ENCODE data around the gene TTC5. TPM values are rescaled to one million over a fixed set of nuclear protein-coding genes. Genes with fewer than 3 reads are reported as not detected.
A peak's percentile ranks its signal among the peaks of the same experiment; 100 is the strongest.
"Not testable (repeated sequence)": the region's sequence is repeated elsewhere in the genome, so short reads cannot be mapped to it uniquely, and the experiment has no call there.

The TTC5 gene
- total and polyA plus RNA-seq, 2 donors = 7.2 to 15.7 TPM

DNA sequence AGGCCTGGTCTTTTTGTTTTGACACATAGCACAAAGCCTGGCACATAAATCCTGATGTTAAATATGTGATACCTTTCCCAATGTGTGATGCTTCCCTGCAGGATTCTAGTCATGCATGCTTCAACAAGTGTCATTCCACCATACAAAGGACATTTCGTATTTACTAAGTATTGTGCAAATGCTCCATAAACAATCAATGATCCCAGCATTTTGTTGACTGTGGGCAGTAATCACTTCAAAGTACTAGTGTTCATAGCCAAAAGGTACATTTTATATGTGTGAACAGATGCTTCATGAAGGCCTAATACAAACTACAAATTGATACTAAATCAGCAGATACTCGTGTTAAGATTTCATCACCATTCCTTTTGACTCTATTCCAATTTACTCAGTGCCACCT is 23.0 kb upstream of the TTC5 start:
- no peak overlapping the region for H3K4me3 ChIP-seq (ENCODE audit: low read length in 2 of 2)
- no peaks in the 10 kb centered on the region for H3K27me3 ChIP-seq (ENCODE audit: control insufficient read depth in 2 of 2, insufficient read depth in 1 of 2, low read length in 1 of 2)
- no peak for DNase-seq (ENCODE audit: low read depth in 6 of 9, low spot score in 9 of 9)
- H3K36me3 ChIP-seq (ENCODE audit: control insufficient read depth in 2 of 2, insufficient read depth in 2 of 2, low read length in 1 of 2) = peaks cover 3 to 4% of the 10 kb centered on the region in 2 donors
- WGBS = 93% methylated on average over 2 of the region's 2 CpGs
- H3K4me1 ChIP-seq (ENCODE audit: control insufficient read depth in 2 of 2, insufficient read depth in 2 of 2, low read length in 2 of 2) = peaks cover 5 to 6% of the 10 kb centered on the region in 2 donors
- H3K9me3 ChIP-seq (ENCODE audit: control insufficient read depth in 2 of 2, insufficient read depth in 1 of 2, low read length in 1 of 2) = no peaks in the 10 kb centered on the region
- no peak overlapping the region for H3K27ac ChIP-seq (ENCODE audit: low read depth in 1 of 2, low read length in 1 of 2)

DNA sequence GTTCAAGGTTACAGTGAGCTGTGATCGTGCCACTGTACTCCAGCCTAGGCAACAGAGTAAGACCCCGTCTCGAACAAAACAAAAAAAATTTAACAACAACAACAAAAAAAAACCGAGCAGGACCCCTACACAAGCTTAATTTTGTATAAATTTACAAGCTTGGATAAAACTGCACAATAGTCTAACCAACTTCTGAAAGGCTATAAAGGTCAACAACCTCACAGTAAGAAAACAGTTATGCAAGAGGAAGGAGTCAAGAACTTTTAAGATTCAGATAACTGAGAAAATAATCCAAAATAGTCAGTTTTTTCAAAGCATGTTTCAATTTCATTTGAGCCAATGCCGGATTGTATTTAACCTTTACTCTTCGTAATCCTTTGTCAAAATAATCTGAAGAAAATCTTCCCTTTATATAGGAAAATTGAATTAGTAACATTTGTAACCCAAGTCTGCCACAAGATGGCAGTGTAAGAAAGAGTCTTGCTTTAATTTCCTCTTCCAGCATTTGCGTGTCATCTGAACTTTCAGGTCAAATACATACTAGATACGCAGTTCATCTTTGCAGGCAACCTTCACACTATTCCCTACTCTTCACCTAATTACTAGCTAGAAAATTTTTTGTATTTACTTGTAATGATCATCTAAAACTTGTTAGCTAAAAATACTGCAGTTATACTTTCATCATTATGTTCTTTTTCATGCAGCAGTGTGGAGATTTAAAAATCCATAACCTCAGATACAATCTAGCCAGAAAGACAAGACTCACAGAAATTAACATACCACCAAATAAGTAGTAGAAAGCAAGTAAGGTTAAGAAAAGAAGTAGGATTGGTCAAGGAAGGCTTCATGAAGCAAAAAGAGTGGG is 21.5 kb upstream of the TTC5 start:
- no peaks in the 10 kb centered on the region for H3K9me3 ChIP-seq (ENCODE audit: control insufficient read depth in 2 of 2, insufficient read depth in 1 of 2, low read length in 1 of 2)
- H3K4me3 ChIP-seq (ENCODE audit: low read length in 2 of 2) = no peak overlapping the region
- H3K27ac ChIP-seq (ENCODE audit: low read depth in 1 of 2, low read length in 1 of 2) = no peak overlapping the region
- peaks cover 3 to 6% of the 10 kb centered on the region in 2 donors for H3K36me3 ChIP-seq (ENCODE audit: control insufficient read depth in 2 of 2, insufficient read depth in 2 of 2, low read length in 1 of 2)
- no peaks in the 10 kb centered on the region for H3K27me3 ChIP-seq (ENCODE audit: control insufficient read depth in 2 of 2, insufficient read depth in 1 of 2, low read length in 1 of 2)
- DNase-seq (ENCODE audit: low read depth in 6 of 9, low spot score in 9 of 9) = peak in 7 of 9 donors; percentile 45 to 84 (median 66)
- 61% methylated on average over 8 of the region's 8 CpGs for WGBS
- no peaks in the 10 kb centered on the region for H3K4me1 ChIP-seq (ENCODE audit: control insufficient read depth in 2 of 2, insufficient read depth in 2 of 2, low read length in 2 of 2)

DNA sequence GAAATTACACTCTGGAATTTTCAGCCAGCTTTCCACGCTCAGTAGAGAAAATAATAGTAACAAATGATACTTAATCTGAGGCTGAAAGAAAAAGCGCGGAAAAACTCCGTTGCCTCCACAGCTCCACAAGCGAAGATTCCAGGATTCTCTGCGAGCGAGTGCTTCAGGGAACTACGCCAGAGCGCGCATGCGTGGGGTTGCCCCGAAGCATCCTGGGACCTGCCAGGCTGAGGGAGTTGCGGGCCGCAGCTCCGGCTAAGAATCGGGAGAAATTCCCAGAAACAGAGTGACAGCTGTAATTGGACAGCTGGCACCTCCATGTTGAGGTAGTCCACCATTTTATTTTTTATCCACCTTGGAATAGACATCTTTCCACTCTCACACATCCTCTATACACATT is 12.0 kb upstream of the TTC5 start:
- WGBS = 99% methylated on average over 16 of the region's 16 CpGs
- H3K4me1 ChIP-seq (ENCODE audit: control insufficient read depth in 2 of 2, insufficient read depth in 2 of 2, low read length in 2 of 2) = no peaks in the 10 kb centered on the region
- peaks cover 12 to 22% of the 10 kb centered on the region in 2 donors for H3K36me3 ChIP-seq (ENCODE audit: control insufficient read depth in 2 of 2, insufficient read depth in 2 of 2, low read length in 1 of 2)
- H3K27ac ChIP-seq (ENCODE audit: low read depth in 1 of 2, low read length in 1 of 2) = no peak overlapping the region
- H3K27me3 ChIP-seq (ENCODE audit: control insufficient read depth in 2 of 2, insufficient read depth in 1 of 2, low read length in 1 of 2) = no peaks in the 10 kb centered on the region
- no peak overlapping the region for H3K4me3 ChIP-seq (ENCODE audit: low read length in 2 of 2)
- H3K9me3 ChIP-seq (ENCODE audit: control insufficient read depth in 2 of 2, insufficient read depth in 1 of 2, low read length in 1 of 2) = no peaks in the 10 kb centered on the region
- no peak for DNase-seq (ENCODE audit: low read depth in 6 of 9, low spot score in 9 of 9)

DNA sequence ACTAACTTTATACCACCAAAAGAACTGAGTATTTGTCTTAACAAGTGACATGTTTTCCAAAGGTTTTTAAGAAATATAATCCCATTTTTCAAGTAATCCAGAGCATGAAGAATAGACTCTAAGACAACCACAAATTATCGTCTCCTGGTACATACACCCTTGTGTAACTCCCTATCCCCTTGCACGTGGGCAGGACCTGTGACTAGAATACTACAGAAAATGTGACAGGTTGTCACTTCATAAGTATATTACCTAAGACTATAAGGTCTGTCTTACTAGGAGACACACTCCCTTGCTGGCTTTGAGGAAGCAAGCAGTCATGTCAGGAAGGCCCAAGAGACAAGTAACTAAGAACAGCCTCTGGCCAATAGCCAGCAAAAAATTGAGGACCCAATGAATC is 8.3 kb upstream of the TTC5 start:
- over 99% methylated on average over 2 of the region's 2 CpGs for WGBS
- no peaks in the 10 kb centered on the region for H3K4me1 ChIP-seq (ENCODE audit: control insufficient read depth in 2 of 2, insufficient read depth in 2 of 2, low read length in 2 of 2)
- no peaks in the 10 kb centered on the region for H3K9me3 ChIP-seq (ENCODE audit: control insufficient read depth in 2 of 2, insufficient read depth in 1 of 2, low read length in 1 of 2)
- no peak overlapping the region for H3K27ac ChIP-seq (ENCODE audit: low read depth in 1 of 2, low read length in 1 of 2)
- H3K4me3 ChIP-seq (ENCODE audit: low read length in 2 of 2) = no peak overlapping the region
- DNase-seq (ENCODE audit: low read depth in 6 of 9, low spot score in 9 of 9) = no peak
- peaks cover 16 to 29% of the 10 kb centered on the region in 2 donors for H3K36me3 ChIP-seq (ENCODE audit: control insufficient read depth in 2 of 2, insufficient read depth in 2 of 2, low read length in 1 of 2)
- H3K27me3 ChIP-seq (ENCODE audit: control insufficient read depth in 2 of 2, insufficient read depth in 1 of 2, low read length in 1 of 2) = no peaks in the 10 kb centered on the region

- 95% methylated on average over 1 of the region's 1 CpG for WGBS
Measured at GRCh38 chr14:20306079-20306423, 300 bp upstream of the TTC5 start.

GRCh38 chr14:20302042-20302755 is 3.6 kb downstream of the TTC5 start:
- no peak for DNase-seq (ENCODE audit: low read depth in 6 of 9, low spot score in 9 of 9)
- Histone ChIP-seq H3K27ac (ENCODE audit: low read depth in 1 of 2, low read length in 1 of 2) (no peak overlapping the region), H3K27me3 (ENCODE audit: control insufficient read depth in 2 of 2, insufficient read depth in 1 of 2, low read length in 1 of 2) (no peaks in the 10 kb centered on the region), H3K4me1 (ENCODE audit: control insufficient read depth in 2 of 2, insufficient read depth in 2 of 2, low read length in 2 of 2) (peaks cover 0 to 2% of the 10 kb centered on the region in 2 donors), H3K9me3 (ENCODE audit: control insufficient read depth in 2 of 2, insufficient read depth in 1 of 2, low read length in 1 of 2) (no peaks in the 10 kb centered on the region), H3K4me3 (ENCODE audit: low read length in 2 of 2) (no peak overlapping the region), H3K36me3 (ENCODE audit: control insufficient read depth in 2 of 2, insufficient read depth in 2 of 2, low read length in 1 of 2) (peaks cover 10 to 14% of the 10 kb centered on the region in 2 donors)
- WGBS = 71% methylated on average over 1 of the region's 1 CpG

More at GRCh38 chr14:20306079-20306423, 300 bp upstream of the TTC5 start:
- no peak overlapping the region for H3K27ac ChIP-seq (ENCODE audit: low read depth in 1 of 2, low read length in 1 of 2)
- H3K9me3 ChIP-seq (ENCODE audit: control insufficient read depth in 2 of 2, insufficient read depth in 1 of 2, low read length in 1 of 2) = no peaks in the 10 kb centered on the region
- no peaks in the 10 kb centered on the region for H3K27me3 ChIP-seq (ENCODE audit: control insufficient read depth in 2 of 2, insufficient read depth in 1 of 2, low read length in 1 of 2)
- H3K4me3 ChIP-seq (ENCODE audit: low read length in 2 of 2) = no peak overlapping the region
- DNase-seq (ENCODE audit: low read depth in 6 of 9, low spot score in 9 of 9) = no peak
- H3K36me3 ChIP-seq (ENCODE audit: control insufficient read depth in 2 of 2, insufficient read depth in 2 of 2, low read length in 1 of 2) = no peaks in the 10 kb centered on the region
- H3K4me1 ChIP-seq (ENCODE audit: control insufficient read depth in 2 of 2, insufficient read depth in 2 of 2, low read length in 2 of 2) = peaks cover 0 to 2% of the 10 kb centered on the region in 2 donors

- H3K27me3 ChIP-seq (ENCODE audit: control insufficient read depth in 2 of 2, insufficient read depth in 1 of 2, low read length in 1 of 2) = no peaks in the 10 kb centered on the region
- peaks cover 33 to 37% of the 10 kb centered on the region in 2 donors for H3K36me3 ChIP-seq (ENCODE audit: control insufficient read depth in 2 of 2, insufficient read depth in 2 of 2, low read length in 1 of 2)
Measured at GRCh38 chr14:20295067-20295466, 10.7 kb downstream of the TTC5 start.

GRCh38 chr14:20294636-20295035 is 11.1 kb downstream of the TTC5 start:
- DNase-seq (ENCODE audit: low read depth in 6 of 9, low spot score in 9 of 9) = no peak
- Histone ChIP-seq H3K27me3 (ENCODE audit: control insufficient read depth in 2 of 2, insufficient read depth in 1 of 2, low read length in 1 of 2) (no peaks in the 10 kb centered on the region), H3K9me3 (ENCODE audit: control insufficient read depth in 2 of 2, insufficient read depth in 1 of 2, low read length in 1 of 2) (no peaks in the 10 kb centered on the region), H3K4me3 (ENCODE audit: low read length in 2 of 2) (no peak overlapping the region), H3K27ac (ENCODE audit: low read depth in 1 of 2, low read length in 1 of 2) (no peak overlapping the region), H3K4me1 (ENCODE audit: control insufficient read depth in 2 of 2, insufficient read depth in 2 of 2, low read length in 2 of 2) (no peaks in the 10 kb centered on the region), H3K36me3 (ENCODE audit: control insufficient read depth in 2 of 2, insufficient read depth in 2 of 2, low read length in 1 of 2) (peaks cover 34 to 35% of the 10 kb centered on the region in 2 donors)
- WGBS = 95% methylated on average over 2 of the region's 2 CpGs

More at GRCh38 chr14:20295067-20295466, 10.7 kb downstream of the TTC5 start:
- no peak overlapping the region for H3K27ac ChIP-seq (ENCODE audit: low read depth in 1 of 2, low read length in 1 of 2)
- no peak overlapping the region for H3K4me3 ChIP-seq (ENCODE audit: low read length in 2 of 2)
- H3K4me1 ChIP-seq (ENCODE audit: control insufficient read depth in 2 of 2, insufficient read depth in 2 of 2, low read length in 2 of 2) = no peaks in the 10 kb centered on the region
- DNase-seq (ENCODE audit: low read depth in 6 of 9, low spot score in 9 of 9) = peak in 1 of 9 donors; percentile 14
- 80% methylated on average over 4 of the region's 4 CpGs for WGBS
- H3K9me3 ChIP-seq (ENCODE audit: control insufficient read depth in 2 of 2, insufficient read depth in 1 of 2, low read length in 1 of 2) = no peaks in the 10 kb centered on the region

- DNase-seq (ENCODE audit: low read depth in 6 of 9, low spot score in 9 of 9); H3K4me1 ChIP-seq (ENCODE audit: control insufficient read depth in 2 of 2, insufficient read depth in 2 of 2, low read length in 2 of 2); H3K36me3 ChIP-seq (ENCODE audit: control insufficient read depth in 2 of 2, insufficient read depth in 2 of 2, low read length in 1 of 2); H3K9me3 ChIP-seq (ENCODE audit: control insufficient read depth in 2 of 2, insufficient read depth in 1 of 2, low read length in 1 of 2); H3K27ac ChIP-seq (ENCODE audit: low read depth in 1 of 2, low read length in 1 of 2); H3K27me3 ChIP-seq (ENCODE audit: control insufficient read depth in 2 of 2, insufficient read depth in 1 of 2, low read length in 1 of 2); H3K4me3 ChIP-seq (ENCODE audit: low read length in 2 of 2): not testable (repeated sequence)
- 96% methylated on average over 1 of the region's 1 CpG for WGBS
Measured at GRCh38 chr14:20281998-20282397, 23.8 kb downstream of the TTC5 start.

Measured in thymus (tissue), 11 donors.